SK-N-SH (cell line): ENCODE results near the gene FNDC3B. TPM values are rescaled to one million over a fixed set of nuclear protein-coding genes. Genes with fewer than 3 reads are reported as not detected.

Source experiments
- CTCF ChIA-PET: fragments of 300-600, 350-600 bp; formaldehyde crosslinking; extraction: SDS; loops from one replicate; lab custom pipeline; 2021; lab: Yijun Ruan, JAX
- POLR2A ChIA-PET: fragments of 350-600 bp; sonication (Branson Sonifier 250); formaldehyde crosslinking; extraction: SDS; loops from one replicate; lab custom pipeline; 2020; ENCODE audit warnings: antibody characterized with exemption, inconsistent platforms; lab: Yijun Ruan, JAX
- DNase-seq: peaks from one replicate; pipeline ENCODE4 v3.0.0; 2012
- H2AFZ ChIP-seq: fragments of 200-600 bp; sonication (generic); 2 replicates; pipeline ENCODE4 v1.8.1; 2016; ENCODE audit warnings: antibody characterized with exemption, mild to moderate bottlenecking, low read depth
- H3F3A ChIP-seq: fragments of 200-600 bp; sonication (generic); replicated peaks from 2 replicates; pipeline ENCODE3; 2016; ENCODE audit warnings: antibody characterized with exemption, mild to moderate bottlenecking; ENCODE audit not compliant: insufficient read depth
- H3K27ac ChIP-seq, 2 experiments: fragments of 200-500 bp in 1 of 2; fragments of 200-600 bp in 1 of 2; sonication (Bioruptor generic) in 1 of 2; sonication (generic), shearing (Covaris generic) in 1 of 2; 2 replicates each; pipeline versions ENCODE4 v1.5.1 to v1.6.1; 2014 to 2016; ENCODE audit warnings: low read depth in 2 of 2, inconsistent platforms in 1 of 2, low read length in 1 of 2, mild to moderate bottlenecking in 1 of 2, mixed read lengths in 1 of 2
- H3K27me3 ChIP-seq: fragments of 200-600 bp; sonication (generic), shearing (Covaris generic); 2 replicates; pipeline ENCODE4 v1.6.1; 2016; ENCODE audit warnings: mixed run types; ENCODE audit not compliant: insufficient read depth
- H3K36me3 ChIP-seq, 2 experiments: fragments of 200-500 bp in 1 of 2; fragments of 200-600 bp in 1 of 2; sonication (Bioruptor generic) in 1 of 2; sonication (generic) in 1 of 2; replicated peaks in 1 of 2; 2 replicates each; pipeline versions ENCODE3 to v1.5.1; 2014 to 2016; ENCODE audit warnings: low read length in 1 of 2, mild to moderate bottlenecking in 1 of 2; ENCODE audit not compliant: insufficient read depth in 2 of 2, control insufficient read depth in 1 of 2
- H3K4me1 ChIP-seq, 2 experiments: fragments of 200-500 bp in 1 of 2; fragments of 200-600 bp in 1 of 2; sonication (Bioruptor generic) in 1 of 2; sonication (generic), shearing (Covaris generic) in 1 of 2; 2 replicates each; pipeline versions ENCODE4 v1.5.1 to v1.6.1; 2014 to 2016; ENCODE audit warnings: low read depth in 1 of 2, low read length in 1 of 2, mixed run types in 1 of 2; ENCODE audit not compliant: insufficient read depth in 2 of 2, control insufficient read depth in 1 of 2
- H3K4me2 ChIP-seq: fragments of 200-600 bp; sonication (generic), shearing (Covaris generic); 2 replicates; pipeline ENCODE4 v1.6.1; 2017; ENCODE audit warnings: mixed run types
- H3K4me3 ChIP-seq, 2 experiments: fragments of 200-500 bp in 1 of 2; fragments of 200-600 bp in 1 of 2; sonication (Bioruptor generic) in 1 of 2; sonication (generic), shearing (Covaris generic) in 1 of 2; 2 replicates each; pipeline versions ENCODE4 v1.5.1 to v1.8.1; 2014 to 2016; ENCODE audit warnings: low read depth in 2 of 2, inconsistent platforms in 1 of 2, low read length in 1 of 2, mild to moderate bottlenecking in 1 of 2, mixed read lengths in 1 of 2, moderate library complexity in 1 of 2
- H3K79me2 ChIP-seq: fragments of 200-600 bp; sonication (generic); 2 replicates; pipeline ENCODE4 v1.8.1; 2017; ENCODE audit warnings: mild to moderate bottlenecking; ENCODE audit not compliant: insufficient read depth
- H3K9ac ChIP-seq: fragments of 200-600 bp; sonication (generic); 2 replicates; pipeline ENCODE4 v1.6.1; 2017; ENCODE audit warnings: mixed run types
- H3K9me2 ChIP-seq: fragments of 200-600 bp; sonication (generic); 2 replicates; pipeline ENCODE4 v1.6.1; 2017; ENCODE audit warnings: mixed run types
- H3K9me3 ChIP-seq: fragments of 200-600 bp; sonication (generic); 2 replicates; pipeline ENCODE4 v1.6.1; 2017; ENCODE audit warnings: mixed run types, mild to moderate bottlenecking, moderate library complexity
- H4K20me1 ChIP-seq: fragments of 200-600 bp; sonication (generic); 2 replicates; pipeline ENCODE4 v1.6.1; 2017; ENCODE audit warnings: mild to moderate bottlenecking, mixed run types; ENCODE audit not compliant: insufficient read depth
- CHD2 ChIP-seq: fragments of 150-350 bp; IDR thresholded peaks from 2 replicates; pipeline ENCODE4 v1.6.1; 2018; ENCODE audit warnings: low read length; ENCODE audit not compliant: partially characterized antibody
- CTCF ChIP-seq: fragments of 200-600 bp; sonication (generic); IDR thresholded peaks from 2 replicates; pipeline ENCODE4 v1.6.1; 2017; ENCODE audit warnings: antibody characterized with exemption, mild to moderate bottlenecking, moderate library complexity
- EP300 ChIP-seq, 2 experiments: IDR thresholded peaks; 2 replicates each; pipeline versions ENCODE4 v1.4.0 to v1.6.1; 2012; ENCODE audit warnings: borderline replicate concordance in 1 of 2, low read depth in 1 of 2, low read length in 1 of 2
- FOSL2 ChIP-seq: IDR thresholded peaks from 2 replicates; pipeline ENCODE4 v1.4.0; 2012; ENCODE audit warnings: low read depth, mild to moderate bottlenecking, moderate library complexity, borderline replicate concordance
- JUND ChIP-seq: IDR thresholded peaks from 2 replicates; pipeline ENCODE4 v1.4.0; 2012
- MEF2A ChIP-seq: IDR thresholded peaks from 2 replicates; pipeline ENCODE4 v1.4.0; 2012; ENCODE audit warnings: low read depth, borderline replicate concordance
- MXI1 ChIP-seq: IDR thresholded peaks from 2 replicates; pipeline ENCODE4 v1.6.1; 2012; ENCODE audit warnings: mild to moderate bottlenecking, low read depth, low read length, improper control_type of control experiment
- NRF1 ChIP-seq: IDR thresholded peaks from 2 replicates; pipeline ENCODE4 v1.6.1; 2012; ENCODE audit warnings: low read depth, mild to moderate bottlenecking, low read length
- RCOR1 ChIP-seq: fragments of 150-350 bp; IDR thresholded peaks from 2 replicates; pipeline ENCODE4 v1.6.1; 2017; ENCODE audit warnings: antibody characterized with exemption, low read length
- RFX5 ChIP-seq: IDR thresholded peaks from 2 replicates; pipeline ENCODE4 v1.6.1; 2012; ENCODE audit warnings: mild to moderate bottlenecking, improper control_type of control experiment, low read length
- SIN3A ChIP-seq: IDR thresholded peaks from 2 replicates; pipeline ENCODE4 v1.6.1; 2012; ENCODE audit warnings: low read depth, mild to moderate bottlenecking, low read length, moderate library complexity, borderline replicate concordance
- SMC3 ChIP-seq: IDR thresholded peaks from 2 replicates; pipeline ENCODE4 v1.6.1; 2012; ENCODE audit warnings: low read depth, low read length, improper control_type of control experiment
- TAF1 ChIP-seq: IDR thresholded peaks from 2 replicates; pipeline ENCODE4 v1.6.1; 2012; ENCODE audit warnings: low read depth, mild to moderate bottlenecking, low read length, moderate library complexity, borderline replicate concordance
- TCF12 ChIP-seq: IDR thresholded peaks from 2 replicates; pipeline ENCODE4 v1.4.0; 2012
- TEAD4 ChIP-seq: IDR thresholded peaks from 2 replicates; pipeline ENCODE4 v1.4.0; 2012; ENCODE audit warnings: mild to moderate bottlenecking, borderline replicate concordance; ENCODE audit not compliant: insufficient read depth
- USF2 ChIP-seq: fragments of 150-350 bp; IDR thresholded peaks from 2 replicates; pipeline ENCODE4 v1.6.1; 2017; ENCODE audit warnings: antibody characterized with exemption, low read length, low read depth, borderline replicate concordance
- WGBS: methylation state at CpG from one replicate; pipeline ENCODE4 v1.1.6; 2017; ENCODE audit warnings: low lambda C conversion rate; 5-methylcytosine and 5-hydroxymethylcytosine counted together
- polyA plus RNA-seq, 3 experiments: library from polyadenylated mRNA; depleted of rRNA; stranded (reverse); fragments of >200 nt; gene quantifications; 2 replicates each; pipeline ENCODE4 v1.2.3, GENCODE V29; 2012
- TF ChIP-seq, protein P1 (sequence below): IDR thresholded peaks from 2 replicates; pipeline ENCODE4; 2012
- TF ChIP-seq, protein P2 (sequence below): IDR thresholded peaks from 2 replicates; pipeline ENCODE4 v1.4.0; 2012; ENCODE audit warnings: low read depth, borderline replicate concordance

FNDC3B gene
- polyA plus RNA-seq, 1 of the 3 experiments (the other 2 are of a cell fraction), result 10.4 TPM

DNA sequence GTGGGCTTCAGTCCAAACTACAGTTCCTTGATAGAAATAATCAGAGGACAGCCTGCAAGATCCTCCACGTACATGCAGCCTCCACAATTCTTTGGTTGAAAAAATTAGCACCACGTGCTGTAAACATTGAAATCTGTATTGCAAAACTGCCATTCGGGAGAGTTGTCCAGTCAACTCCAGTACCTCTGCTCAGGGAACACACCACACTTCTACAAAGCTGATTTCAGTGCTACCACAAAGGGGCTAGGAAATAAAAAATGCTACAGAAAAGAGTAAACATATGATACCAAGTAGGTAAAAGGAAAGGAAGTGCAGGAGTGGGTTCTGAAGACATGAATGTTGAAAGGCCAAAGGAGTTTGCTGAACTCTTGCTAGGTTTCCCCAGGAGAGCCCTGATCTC is 368.5 kb downstream of the FNDC3B start:
- Histone ChIP-seq H3K4me2 (no peak overlapping the region), H3K9me2 (no peaks in the 10 kb centered on the region), H4K20me1 (no peaks in the 10 kb centered on the region), H3K4me3 (no peak overlapping the region), H3K9ac (no peak overlapping the region), H2AFZ (no peak overlapping the region), H3K27me3 (no peaks in the 10 kb centered on the region), H3K9me3 (no peaks in the 10 kb centered on the region), H3K27ac (no peak overlapping the region), H3F3A (no peaks in the 10 kb centered on the region), H3K36me3 (peaks cover 0 to 4% of the 10 kb centered on the region in 2 experiments), H3K79me2 (no peaks in the 10 kb centered on the region), H3K4me1 (no peaks in the 10 kb centered on the region)
- DNase-seq, result no peak
- TF ChIP-seq, protein P1, sequence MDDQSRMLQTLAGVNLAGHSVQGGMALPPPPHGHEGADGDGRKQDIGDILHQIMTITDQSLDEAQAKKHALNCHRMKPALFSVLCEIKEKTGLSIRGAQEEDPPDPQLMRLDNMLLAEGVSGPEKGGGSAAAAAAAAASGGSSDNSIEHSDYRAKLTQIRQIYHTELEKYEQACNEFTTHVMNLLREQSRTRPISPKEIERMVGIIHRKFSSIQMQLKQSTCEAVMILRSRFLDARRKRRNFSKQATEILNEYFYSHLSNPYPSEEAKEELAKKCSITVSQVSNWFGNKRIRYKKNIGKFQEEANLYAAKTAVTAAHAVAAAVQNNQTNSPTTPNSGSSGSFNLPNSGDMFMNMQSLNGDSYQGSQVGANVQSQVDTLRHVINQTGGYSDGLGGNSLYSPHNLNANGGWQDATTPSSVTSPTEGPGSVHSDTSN, result no peak
- TF ChIP-seq RCOR1 (no peak), CTCF (no peak), USF2 (no peak), CHD2 (no peak), SMC3 (no peak), FOSL2 (no peak), TAF1 (no peak), TCF12 (no peak), MEF2A (no peak), EP300 (IDR thresholded peaks at IDR 0.05; ENCODE audit: borderline replicate concordance in 1 of 2, low read depth in 1 of 2, low read length in 1 of 2) (no peak), MXI1 (no peak), NRF1 (no peak)
- CTCF ChIA-PET, result interaction anchor here (0.7 to 1.4 kb wide), 2 partner anchors 10 to 53 kb away, joined by 3 to 4 read pairs; no protein-coding TSS in a partner anchor
- POLR2A ChIA-PET, result no interaction called here
- 96% methylated on average over 3 of the region's 3 CpGs for WGBS

DNA sequence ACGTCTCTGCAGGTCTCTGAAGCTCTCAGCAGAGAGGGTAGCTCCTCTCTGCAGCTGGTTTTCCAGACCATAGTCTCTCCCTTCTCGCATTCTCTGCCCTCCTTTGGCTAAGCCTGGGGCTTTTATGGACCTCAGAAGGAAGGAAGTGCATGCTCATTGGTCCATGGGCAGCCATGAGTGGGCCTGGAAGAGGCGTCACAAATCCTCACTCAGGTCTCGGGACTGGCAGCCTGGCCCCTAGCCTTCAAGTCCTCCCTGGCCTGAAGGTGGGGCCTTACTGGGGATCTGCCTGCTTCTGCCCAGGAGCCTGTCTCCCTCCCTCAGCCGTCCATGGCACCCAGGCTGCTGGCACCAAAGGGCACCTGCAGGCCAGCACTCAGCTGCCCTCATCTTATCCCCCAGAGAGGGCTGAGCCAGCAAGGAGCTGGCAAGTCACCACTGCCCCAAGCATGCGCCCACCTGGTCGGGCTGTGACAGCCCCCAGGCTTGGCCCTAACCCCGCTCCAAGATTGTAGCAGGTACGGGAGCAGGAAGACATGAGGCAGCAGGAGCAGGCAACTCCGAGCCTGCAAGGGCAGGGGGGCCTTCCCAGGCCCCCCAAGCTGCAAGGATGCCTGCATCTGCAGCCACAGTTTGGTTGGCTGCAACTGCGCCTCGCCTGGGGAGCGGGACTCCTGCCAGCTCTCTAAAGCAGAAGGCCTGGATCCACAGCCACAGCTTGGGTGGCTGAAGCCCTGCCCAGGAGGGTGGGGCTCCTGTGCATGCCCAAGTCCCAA is 371.5 kb downstream of the FNDC3B start:
- TF ChIP-seq, protein P2, sequence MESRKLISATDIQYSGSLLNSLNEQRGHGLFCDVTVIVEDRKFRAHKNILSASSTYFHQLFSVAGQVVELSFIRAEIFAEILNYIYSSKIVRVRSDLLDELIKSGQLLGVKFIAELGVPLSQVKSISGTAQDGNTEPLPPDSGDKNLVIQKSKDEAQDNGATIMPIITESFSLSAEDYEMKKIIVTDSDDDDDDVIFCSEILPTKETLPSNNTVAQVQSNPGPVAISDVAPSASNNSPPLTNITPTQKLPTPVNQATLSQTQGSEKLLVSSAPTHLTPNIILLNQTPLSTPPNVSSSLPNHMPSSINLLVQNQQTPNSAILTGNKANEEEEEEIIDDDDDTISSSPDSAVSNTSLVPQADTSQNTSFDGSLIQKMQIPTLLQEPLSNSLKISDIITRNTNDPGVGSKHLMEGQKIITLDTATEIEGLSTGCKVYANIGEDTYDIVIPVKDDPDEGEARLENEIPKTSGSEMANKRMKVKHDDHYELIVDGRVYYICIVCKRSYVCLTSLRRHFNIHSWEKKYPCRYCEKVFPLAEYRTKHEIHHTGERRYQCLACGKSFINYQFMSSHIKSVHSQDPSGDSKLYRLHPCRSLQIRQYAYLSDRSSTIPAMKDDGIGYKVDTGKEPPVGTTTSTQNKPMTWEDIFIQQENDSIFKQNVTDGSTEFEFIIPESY, result no peak
- TF ChIP-seq JUND (no peak), SIN3A (no peak), MEF2A (no peak), RFX5 (no peak), CHD2 (no peak), TEAD4 (no peak)
- TF ChIP-seq, protein P1, result no peak
- Histone ChIP-seq H3K36me3 (no peaks in the 10 kb centered on the region), H3K4me1 (no peaks in the 10 kb centered on the region), H3K79me2 (no peaks in the 10 kb centered on the region), H3K27ac (no peak overlapping the region), H3K27me3 (no peaks in the 10 kb centered on the region), H3K9ac (no peak overlapping the region), H3K9me3 (no peaks in the 10 kb centered on the region), H3K4me3 (no peak overlapping the region), H2AFZ (no peak overlapping the region), H3F3A (no peaks in the 10 kb centered on the region), H4K20me1 (no peaks in the 10 kb centered on the region), H3K4me2 (no peak overlapping the region), H3K9me2 (no peaks in the 10 kb centered on the region)
- ChIA-PET POLR2A (no interaction called here), CTCF (interaction anchor here (1.1 to 1.3 kb wide), 2 partner anchors 50 to 51 kb away, joined by 4 read pairs; no protein-coding TSS in a partner anchor)
- no peak for DNase-seq
- 88% methylated on average over 5 of the region's 13 CpGs for WGBS
